Stimulated activated CD4-positive, alpha-beta T cell treated with anti-CD3 and anti-CD28 coated beads, Interleukin-15, amount 100 ng/mL, for 24 hours (primary cell): ENCODE results near the gene HBA1.
"Not testable (repeated sequence)": the region's sequence is repeated elsewhere in the genome, so short reads cannot be mapped to it uniquely, and the experiment has no call there.

Source experiments
- DNase-seq: peaks from one replicate; pipeline ENCODE4 v3.0.0-alpha.2; 2020

HBA1 gene

DNA sequence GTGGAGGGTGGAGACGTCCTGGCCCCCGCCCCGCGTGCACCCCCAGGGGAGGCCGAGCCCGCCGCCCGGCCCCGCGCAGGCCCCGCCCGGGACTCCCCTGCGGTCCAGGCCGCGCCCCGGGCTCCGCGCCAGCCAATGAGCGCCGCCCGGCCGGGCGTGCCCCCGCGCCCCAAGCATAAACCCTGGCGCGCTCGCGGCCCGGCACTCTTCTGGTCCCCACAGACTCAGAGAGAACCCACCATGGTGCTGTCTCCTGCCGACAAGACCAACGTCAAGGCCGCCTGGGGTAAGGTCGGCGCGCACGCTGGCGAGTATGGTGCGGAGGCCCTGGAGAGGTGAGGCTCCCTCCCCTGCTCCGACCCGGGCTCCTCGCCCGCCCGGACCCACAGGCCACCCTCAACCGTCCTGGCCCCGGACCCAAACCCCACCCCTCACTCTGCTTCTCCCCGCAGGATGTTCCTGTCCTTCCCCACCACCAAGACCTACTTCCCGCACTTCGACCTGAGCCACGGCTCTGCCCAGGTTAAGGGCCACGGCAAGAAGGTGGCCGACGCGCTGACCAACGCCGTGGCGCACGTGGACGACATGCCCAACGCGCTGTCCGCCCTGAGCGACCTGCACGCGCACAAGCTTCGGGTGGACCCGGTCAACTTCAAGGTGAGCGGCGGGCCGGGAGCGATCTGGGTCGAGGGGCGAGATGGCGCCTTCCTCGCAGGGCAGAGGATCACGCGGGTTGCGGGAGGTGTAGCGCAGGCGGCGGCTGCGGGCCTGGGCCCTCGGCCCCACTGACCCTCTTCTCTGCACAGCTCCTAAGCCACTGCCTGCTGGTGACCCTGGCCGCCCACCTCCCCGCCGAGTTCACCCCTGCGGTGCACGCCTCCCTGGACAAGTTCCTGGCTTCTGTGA lies at the start of gene HBA1:
Gene HBA1, plus strand, starts transcription at position 204 of the 906 bp plus-strand sequence. Its CDS starts 37 bp downstream, at position 241.
- DNase-seq: not testable (repeated sequence)

DNA sequence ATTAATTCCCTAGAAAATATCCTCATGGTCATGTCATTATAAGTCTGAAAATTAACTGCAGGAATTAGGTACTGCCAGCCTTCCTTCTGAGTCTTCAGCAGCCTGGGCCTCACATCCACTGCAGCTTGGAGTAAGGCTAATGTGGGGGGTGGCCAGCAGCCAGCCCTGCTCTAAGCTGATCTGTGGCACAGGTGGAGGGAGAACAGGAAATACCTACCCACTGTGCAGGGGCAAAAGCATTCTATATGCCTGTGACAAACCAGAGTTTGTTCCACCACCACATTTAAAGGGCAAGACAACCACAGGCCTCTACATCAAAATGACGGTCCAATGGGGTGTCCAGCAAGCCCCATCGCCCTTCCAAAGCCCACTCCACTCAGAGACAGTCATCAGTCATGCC lies 47.4 kb upstream of the HBA1 start:
- no peak for DNase-seq

DNA sequence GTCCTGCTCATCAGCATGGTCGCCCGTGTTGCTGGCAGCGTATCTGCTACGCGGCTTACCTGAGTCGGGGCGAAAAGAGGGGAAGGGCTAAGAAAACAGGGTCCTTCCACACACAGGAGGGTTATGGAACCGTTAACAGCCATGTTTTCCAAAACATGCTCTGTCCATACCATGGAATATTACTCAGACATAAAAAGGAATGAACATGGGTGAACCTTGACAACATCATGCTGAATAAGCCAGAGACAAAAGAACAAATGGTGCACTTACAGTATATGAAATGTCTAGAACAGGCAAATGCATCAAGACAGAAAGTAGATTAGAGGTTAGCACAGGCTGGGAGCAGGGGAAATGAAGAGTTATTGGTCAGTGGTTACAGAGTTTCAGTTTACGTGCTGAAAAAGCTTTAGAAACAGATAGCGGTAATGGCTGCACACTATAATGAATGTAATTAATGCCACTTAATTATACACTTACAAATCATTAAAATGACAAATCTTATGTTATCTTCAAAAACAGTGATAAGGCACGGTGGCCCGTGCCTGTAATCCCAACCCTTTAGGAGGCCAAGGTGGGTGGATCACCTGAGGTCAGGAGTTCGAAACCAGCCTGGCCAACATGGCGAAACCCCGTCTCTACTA lies 45.8 kb upstream of the HBA1 start:
- no peak for DNase-seq

DNA sequence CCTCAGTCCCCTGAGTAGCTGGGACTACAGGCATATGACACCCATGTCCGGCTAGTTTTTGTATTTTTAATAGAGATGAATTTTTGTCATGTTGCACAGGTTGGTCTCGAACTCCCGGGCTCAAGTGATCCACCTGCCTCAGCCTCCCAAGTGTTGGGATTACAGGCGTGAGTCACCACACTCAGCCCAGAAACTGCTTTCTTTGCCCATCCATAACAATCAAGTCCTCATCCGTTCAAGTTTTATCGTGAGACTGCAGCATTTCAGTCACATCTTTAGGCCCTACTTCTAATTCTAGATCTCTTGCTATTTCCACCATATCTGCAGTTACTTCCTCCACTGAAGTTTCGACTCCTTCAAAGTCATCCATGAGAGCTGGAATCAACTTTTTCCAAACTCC lies 44.4 kb upstream of the HBA1 start:
- no peak for DNase-seq

DNA sequence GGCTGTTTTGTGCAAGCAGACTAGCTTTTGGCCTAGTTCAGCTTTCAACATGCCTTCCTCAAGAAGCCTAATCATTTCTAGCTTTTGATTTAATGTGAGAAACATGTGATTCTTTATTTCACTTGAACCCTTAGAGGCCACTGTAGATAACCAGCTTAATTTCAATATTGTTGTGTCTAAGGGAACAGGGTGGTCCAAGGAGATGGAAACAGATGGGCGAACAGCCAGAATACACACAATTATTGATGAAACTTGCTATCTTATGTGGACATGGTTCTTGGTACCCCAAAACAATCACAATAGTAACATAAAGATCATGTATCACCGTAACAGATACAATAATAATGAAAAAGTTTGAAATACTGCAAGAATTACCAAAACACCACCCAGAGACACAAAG lies 42.8 kb upstream of the HBA1 start:
- no peak for DNase-seq

DNA sequence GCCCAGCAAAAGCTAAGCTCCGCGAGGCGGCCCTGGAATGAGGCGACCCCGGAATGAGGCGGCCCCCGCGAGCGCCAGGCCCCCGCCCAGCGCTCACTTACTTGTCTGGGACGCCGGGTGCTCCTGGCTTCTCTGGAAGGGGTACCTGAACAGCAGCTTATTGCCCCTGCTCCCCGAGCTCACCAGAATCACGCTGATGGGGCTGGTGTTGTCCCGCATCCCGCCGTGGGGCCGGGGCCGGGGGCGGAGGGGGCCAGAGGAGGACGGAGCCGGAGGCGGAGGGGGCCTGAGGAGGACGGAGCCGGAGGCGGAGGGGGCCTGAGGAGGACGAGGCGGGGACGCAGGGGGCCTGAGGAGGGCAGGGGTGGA lies 38.4 kb upstream of the HBA1 start:
- peak; percentile 40 for DNase-seq

DNA sequence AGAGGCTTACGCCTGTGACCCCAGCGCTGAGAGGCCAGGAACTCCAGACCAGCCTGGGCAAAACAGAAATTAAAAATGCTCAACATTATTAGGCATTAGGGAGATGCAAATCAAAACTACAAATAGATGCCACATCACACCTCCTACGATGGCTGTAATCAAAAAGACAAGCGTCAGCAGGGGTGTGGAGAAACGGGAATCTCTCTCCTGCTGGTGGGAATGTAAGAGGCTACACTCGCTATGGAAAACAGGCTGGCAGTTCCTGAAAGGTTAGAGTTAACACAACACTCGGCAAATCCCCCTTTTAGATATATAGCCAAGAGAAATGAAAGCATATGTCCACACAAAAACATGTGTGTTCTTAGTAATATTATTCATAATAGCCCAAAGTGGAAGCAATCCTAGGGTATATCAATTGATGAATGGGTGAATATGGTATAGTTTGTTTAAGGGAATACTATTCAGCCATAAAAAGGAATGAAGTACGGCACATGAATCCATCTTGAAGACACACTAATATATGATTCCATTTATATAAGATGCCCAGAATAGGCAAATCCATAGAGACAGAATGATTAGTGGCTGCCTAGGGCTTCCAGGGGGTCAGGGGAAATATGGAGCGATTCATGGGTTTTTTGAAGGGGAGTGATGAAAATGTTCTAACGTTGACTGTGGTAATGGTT lies 36.2 kb upstream of the HBA1 start:
- no peak for DNase-seq

DNA sequence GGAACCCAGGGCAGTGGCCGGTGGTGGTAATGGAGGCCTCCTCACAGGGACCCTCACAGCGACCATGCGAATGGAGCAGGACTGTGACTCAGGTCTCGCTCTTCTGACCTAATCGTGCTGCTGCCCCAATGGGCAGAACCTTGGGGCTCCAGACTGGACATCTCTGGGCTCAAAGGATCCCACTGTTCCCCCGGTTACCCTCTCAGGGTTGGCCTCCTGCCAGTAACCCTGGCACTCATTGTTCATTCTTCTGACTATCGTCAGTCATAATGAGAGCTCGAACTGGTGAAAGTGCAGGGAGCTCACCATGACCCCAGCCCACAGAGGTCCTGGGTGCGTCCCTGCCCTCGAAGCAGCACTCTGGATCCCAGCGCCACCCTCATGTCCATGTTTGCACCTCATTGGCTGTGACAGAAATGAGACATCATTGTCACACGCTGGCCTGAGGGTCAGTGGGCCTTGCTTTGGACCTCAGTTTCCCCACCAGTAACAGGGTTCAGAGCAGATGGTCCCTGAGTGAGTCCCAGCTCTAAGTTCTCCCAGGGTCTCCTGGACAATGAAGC lies 34.0 kb upstream of the HBA1 start:
- DNase-seq: no peak

DNA sequence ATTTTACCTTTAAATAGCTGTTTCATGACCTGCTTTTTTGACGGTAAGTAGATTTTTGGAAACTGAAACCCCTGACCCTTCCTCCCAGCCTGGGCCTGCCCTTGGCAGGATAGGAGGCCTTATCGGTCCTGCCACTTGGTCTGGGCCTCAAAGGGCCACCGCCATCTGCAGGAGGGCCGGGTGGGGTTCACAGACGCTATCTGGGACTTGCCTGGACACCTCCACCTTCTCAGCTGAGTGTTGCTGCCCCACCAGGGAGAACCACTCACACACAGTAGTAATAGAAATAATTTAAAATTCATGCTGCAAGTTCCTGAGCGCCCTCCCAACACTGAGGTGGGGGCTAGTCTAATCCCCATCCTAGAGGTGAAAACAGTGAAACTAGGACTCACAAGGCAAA lies 33.4 kb upstream of the HBA1 start:
- DNase-seq: no peak

DNA sequence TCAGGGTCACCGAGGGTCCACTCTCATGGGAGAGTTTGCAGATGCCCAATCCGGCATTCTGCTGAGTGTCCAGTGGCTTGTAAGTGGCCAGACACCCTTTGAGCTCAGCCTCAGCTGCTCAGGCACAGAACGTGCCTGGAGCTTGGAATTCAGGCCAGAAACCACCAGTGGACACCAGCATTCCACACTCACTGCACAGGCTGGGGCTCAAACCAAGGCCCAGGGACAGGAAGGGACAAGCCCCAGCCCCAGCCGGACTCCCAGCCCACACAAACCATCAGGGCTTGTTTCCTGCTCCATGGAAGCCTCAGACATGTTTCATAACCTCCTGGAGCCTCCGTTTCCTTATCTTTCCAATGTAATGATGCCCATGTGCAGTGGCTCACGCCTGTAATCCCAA lies 33.0 kb upstream of the HBA1 start:
- no peak for DNase-seq

DNA sequence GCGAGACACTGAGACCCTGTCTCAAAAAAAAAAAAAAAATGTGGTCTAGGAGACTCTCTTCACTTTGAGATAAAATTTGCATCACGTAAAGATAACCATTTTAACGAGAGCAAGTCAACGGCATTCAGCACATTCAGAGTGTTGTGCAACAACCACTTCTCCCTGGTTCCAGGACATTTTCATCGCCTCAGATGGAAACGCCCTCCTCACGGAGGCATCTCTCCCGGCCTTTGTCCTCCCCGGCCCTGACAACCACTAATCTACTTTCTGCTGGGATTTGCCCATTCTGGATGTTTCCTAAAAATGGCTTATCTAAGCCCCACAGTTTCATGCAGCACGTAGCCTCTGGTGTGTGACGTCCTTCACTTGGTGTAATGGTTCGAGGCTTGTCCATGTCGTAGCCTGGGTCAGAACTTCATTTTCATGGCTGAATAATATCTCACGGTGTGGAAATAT lies 31.7 kb upstream of the HBA1 start:
- no peak for DNase-seq

DNA sequence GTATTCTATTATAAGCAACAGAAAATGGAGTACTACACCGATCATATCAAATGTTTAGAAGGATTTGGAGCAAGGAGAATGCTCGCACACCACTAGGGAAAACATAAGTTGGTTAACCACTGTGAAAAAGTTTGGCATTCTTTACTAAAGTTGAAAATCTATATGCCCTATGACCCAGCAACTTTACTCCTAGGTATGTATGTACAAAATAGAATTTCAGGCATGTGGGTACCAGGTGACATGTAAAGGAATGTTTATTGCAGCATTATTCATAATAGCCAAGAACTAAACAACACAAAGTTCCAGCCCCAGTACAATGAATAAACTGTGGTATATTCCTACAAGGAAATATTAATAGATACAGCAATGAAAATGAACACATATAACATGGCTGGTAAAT lies 29.8 kb upstream of the HBA1 start:
- DNase-seq: no peak

DNA sequence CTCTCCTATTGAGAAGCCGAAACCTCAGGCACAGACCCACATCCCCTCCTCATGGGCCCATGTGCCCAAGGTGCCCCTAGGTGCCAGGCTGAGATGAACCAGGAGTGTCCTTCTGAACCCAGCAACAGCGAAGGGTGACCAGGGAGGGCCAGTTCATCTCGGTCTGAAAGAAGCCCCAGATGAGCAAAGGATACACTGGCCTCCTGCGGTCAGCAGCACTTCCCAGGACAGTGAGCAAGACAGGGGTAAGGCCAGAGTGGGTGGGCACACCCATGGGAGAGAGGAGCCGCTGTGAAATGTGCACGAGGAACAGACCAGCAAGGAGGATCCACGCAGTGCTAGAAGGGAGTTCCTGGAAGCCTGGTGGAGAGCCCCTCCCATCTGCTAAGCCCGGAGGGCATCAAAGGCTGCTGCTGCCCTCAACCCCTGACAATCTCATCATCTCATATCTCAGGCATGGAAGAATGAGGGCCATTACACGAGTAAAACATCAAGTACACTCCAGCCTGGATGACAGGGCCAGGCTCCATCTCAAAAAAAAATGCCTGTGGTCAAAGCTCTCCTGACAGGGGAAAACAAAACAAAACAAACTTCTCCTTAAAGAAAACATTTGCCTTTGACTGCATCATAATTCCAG lies 27.3 kb upstream of the HBA1 start:
- DNase-seq: no peak

DNA sequence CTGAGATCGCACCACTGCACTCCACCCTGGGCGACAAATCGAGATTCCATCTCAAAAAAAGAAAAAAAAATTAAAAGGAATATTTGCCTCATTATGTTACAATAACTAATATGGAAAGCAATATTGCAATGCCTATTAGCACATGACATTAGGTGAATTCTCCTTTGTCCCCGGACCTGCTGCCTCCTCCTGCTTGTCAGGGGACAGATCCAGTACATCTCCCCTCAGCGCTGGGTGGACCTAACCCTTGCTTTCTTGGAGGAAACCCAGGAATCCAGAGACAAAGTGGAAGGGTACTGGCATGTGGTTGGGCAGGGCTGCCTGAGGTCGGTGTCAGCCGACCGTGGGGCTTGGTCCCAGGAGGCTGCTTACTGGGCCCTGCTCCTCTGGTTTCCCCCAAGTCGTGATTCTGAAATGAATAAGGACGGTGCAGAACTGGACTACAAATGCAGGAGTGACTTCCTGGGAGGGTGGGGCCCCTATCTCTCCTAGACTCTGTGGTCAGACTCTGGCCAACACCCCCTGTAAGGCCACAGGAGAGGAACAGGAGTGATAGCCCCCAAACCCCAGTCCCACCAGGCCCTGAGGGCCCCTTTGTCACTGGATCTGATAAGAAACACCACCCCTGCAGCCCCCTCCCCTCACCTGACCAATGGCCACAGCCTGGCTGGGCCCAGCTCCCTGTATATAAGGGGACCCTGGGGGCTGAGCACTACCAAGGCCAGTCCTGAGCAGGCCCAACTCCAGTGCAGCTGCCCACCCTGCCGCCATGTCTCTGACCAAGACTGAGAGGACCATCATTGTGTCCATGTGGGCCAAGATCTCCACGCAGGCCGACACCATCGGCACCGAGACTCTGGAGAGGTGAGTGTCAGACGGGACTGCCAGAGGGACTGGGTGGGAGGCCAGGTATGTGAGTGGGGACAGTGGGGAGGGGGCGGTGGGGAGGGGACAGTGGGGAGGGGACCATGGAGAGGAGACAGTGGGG lies 24.0 kb upstream of the HBA1 start, which contains the start of gene HBZ:
Gene HBZ, plus strand, starts transcription at position 504 of the 988 bp plus-strand sequence. Its CDS starts 266 bp downstream, at position 770.
- no peak for DNase-seq

DNA sequence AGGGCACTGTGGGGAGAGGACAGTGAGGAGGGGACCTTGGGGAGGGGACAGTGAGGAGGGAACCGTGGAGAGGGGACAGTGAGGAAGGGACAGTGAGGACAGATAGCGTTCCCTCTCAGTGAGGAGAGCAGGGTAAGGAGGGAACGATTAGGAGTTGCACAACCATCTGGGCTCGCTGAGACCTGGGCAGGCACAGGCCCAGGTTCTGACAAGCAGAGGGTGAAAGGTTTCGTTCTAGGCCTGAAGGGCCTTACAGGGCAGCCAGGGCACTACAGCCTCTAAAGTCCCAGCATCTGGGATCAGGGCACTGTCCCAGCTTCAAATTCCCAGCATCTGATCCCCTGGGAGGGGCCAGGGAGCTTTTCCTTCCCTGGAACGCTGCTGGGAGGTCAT lies 23.4 kb upstream of the HBA1 start:
- DNase-seq: not testable (repeated sequence)

DNA sequence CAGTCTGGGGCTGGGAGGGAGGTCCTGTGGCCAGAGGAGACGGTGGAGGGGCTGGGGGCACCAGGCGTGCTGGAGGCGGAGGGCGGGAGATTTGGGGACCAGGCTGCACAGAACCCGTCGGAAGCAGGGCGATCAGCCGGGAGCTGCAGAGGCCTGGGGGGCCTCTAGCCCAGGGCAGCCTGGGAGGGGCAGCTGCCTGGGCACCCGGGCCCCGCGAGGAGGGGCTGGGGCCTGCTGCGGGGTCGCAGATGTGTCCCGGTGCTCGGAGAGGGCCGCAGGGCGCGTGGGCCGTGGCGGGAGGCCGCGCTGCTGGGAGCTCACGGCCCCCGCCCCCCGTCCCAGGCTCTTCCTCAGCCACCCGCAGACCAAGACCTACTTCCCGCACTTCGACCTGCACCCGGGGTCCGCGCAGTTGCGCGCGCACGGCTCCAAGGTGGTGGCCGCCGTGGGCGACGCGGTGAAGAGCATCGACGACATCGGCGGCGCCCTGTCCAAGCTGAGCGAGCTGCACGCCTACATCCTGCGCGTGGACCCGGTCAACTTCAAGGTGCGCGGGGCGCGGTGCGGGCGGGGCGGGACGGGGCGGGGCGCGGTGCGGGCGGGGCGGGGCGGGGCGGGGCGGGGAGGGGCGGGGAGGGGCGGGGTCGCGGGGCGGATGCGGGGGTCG lies 22.8 kb upstream of the HBA1 start:
- DNase-seq: not testable (repeated sequence)

DNA sequence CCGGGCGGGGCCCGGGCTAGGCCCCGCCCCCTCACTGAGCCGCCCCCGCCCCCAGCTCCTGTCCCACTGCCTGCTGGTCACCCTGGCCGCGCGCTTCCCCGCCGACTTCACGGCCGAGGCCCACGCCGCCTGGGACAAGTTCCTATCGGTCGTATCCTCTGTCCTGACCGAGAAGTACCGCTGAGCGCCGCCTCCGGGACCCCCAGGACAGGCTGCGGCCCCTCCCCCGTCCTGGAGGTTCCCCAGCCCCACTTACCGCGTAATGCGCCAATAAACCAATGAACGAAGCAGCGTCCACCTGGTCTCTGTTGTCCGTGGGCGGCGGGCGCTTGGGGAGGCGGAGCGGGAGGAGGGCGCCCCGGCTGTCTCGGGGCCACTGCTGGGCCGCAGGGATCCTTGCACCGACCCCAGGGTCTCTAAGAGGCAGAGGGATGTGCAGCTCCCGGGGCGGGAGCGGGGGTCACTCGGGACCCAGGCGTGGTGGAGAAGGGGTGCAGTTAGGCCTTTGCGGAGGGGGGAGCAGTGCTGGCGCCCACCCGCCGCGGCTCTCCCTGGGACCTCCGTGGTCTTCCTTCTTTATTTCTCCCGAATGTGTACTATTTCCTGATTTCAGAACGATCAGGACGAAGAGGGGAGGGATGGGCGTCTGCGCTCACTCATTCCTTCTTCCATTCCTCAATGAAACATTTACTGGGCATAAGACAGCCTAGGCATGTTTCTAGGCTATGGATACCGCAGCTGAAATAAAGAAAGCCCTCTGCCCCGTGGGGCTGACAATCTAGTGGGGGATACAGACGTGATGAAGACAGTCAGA lies 22.1 kb upstream of the HBA1 start:
- peak; percentile 30 for DNase-seq

DNA sequence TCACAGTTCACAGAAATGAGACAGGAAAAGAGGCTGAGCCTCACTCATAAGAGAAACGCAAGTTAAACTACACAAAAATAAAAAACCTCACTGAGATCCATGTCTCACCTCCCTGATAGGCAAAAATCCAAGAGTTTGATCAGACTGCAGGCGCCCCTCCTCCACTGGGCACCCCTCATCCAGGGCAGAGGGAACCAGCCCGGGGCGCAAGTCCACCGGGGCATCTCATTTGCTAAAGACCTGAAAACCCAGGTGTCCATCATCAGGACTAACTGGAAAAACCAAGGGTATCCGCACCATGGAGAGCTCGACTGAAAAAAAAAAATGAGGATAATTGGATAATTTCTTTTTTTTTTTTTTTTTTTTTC lies 21.5 kb upstream of the HBA1 start:
- DNase-seq: no peak

DNA sequence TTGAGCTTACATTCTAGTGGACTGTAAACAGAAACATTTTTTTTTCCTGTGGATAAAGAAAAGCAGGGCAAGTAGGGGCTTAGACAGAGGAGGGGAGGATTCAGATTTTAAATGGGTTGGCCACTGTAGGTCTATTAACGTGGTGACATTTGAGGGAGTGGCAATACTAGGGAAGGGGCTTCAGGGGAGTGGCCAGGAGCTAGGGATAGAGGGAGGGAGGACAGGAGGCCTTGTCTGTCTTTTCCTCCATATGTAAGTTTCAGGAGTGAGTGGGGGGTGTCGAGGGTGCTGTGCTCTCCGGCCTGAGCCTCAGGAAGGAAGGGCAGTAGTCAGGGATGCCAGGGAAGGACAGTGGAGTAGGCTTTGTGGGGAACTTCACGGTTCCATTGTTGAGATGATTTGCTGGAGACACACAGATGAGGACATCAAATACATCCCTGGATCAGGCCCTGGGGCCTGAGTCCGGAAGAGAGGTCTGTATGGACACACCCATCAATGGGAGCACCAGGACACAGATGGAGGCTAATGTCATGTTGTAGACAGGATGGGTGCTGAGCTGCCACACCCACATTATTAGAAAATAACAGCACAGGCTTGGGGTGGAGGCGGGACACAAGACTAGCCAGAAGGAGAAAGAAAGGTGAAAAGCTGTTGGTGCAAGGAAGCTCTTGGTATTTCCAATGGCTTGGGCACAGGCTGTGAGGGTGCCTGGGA lies 17.2 kb upstream of the HBA1 start:
- DNase-seq: no peak
